ENCODE data around the gene EEA1.

- no peak for TF ChIP-seq POLR2A (IDR thresholded peaks at IDR 0.05; ENCODE audit: low read depth, low read length)
- no peak for TF ChIP-seq SPI1 (IDR thresholded peaks at IDR 0.05; ENCODE audit: low read depth, low read length)
- TF ChIP-seq PAX5 (IDR thresholded peaks at IDR 0.05; ENCODE audit: insufficient read depth, low read length, severe bottlenecking): no peak
These were observed 188.7 kb downstream of the EEA1 start for GRCh38 chr12:92740411-92740810.
